Small intestine (tissue), 7 donors: Measurements from ENCODE around the gene SCCPDH. TPM values are rescaled to one million over a fixed set of nuclear protein-coding genes. Genes with fewer than 3 reads are reported as not detected.

ENCODE experiments used
- DNase-seq, 2 donors: peaks; one replicate each; pipeline versions ENCODE4 v3.0.0 to v3.0.0-alpha.2; 2013
- FAIRE-seq: peaks from 2 replicates; lab custom pipeline; 2012; peaks lifted over from hg19 to GRCh38; lab: Jason Lieb, UNC
- H3K27ac ChIP-seq, 3 donors: one replicate each; pipeline ENCODE4 v1.5.1; 2013; ENCODE audit warnings: low read length in 2 of 3, mild to moderate bottlenecking in 2 of 3, control low read depth in 1 of 3, inconsistent platforms in 1 of 3, low read depth in 1 of 3, moderate library complexity in 1 of 3
- H3K27me3 ChIP-seq, 3 donors: one replicate each; pipeline ENCODE4 v1.6.1; 2013; ENCODE audit warnings: low read length in 3 of 3, inconsistent platforms in 1 of 3; ENCODE audit not compliant: control insufficient read depth in 3 of 3, insufficient read depth in 3 of 3
- H3K36me3 ChIP-seq, 3 donors: one replicate each; pipeline ENCODE4 v1.6.1; 2013; ENCODE audit warnings: low read length in 3 of 3, inconsistent platforms in 1 of 3, low read depth in 1 of 3, mild to moderate bottlenecking in 1 of 3, moderate library complexity in 1 of 3; ENCODE audit not compliant: control insufficient read depth in 3 of 3, insufficient read depth in 2 of 3
- H3K4me1 ChIP-seq, 3 donors: one replicate each; pipeline ENCODE4 v1.6.1; 2013; ENCODE audit warnings: low read length in 2 of 3, inconsistent platforms in 1 of 3, low read depth in 1 of 3, mild to moderate bottlenecking in 1 of 3, moderate library complexity in 1 of 3; ENCODE audit not compliant: control insufficient read depth in 3 of 3, insufficient read depth in 2 of 3
- H3K4me3 ChIP-seq, 3 donors: one replicate each; pipeline ENCODE4 v1.5.1; 2013; ENCODE audit warnings: low read length in 3 of 3, control low read depth in 1 of 3, inconsistent platforms in 1 of 3, low read depth in 1 of 3, mild to moderate bottlenecking in 1 of 3, moderate library complexity in 1 of 3
- H3K9me3 ChIP-seq, 2 donors: one replicate each; pipeline ENCODE4 v1.6.1; 2013; ENCODE audit warnings: low read depth in 1 of 2, low read length in 1 of 2; ENCODE audit not compliant: control insufficient read depth in 2 of 2, insufficient read depth in 1 of 2
- WGBS, 3 donors: extraction: QIAGEN DNeasy Blood & Tissue Kit; methylation state at CpG; one replicate each; pipeline ENCODE4 v1.1.7; 2013; 5-methylcytosine and 5-hydroxymethylcytosine counted together
- polyA plus RNA-seq, 4 donors: library from polyadenylated mRNA; stranded (reverse) in 3 of 4; unstranded in 1 of 4; fragments of 200-250 nt in 3 of 4; fragments of 120-200 nt in 1 of 4; gene quantifications; one replicate each; pipeline versions ENCODE4 v1.2.1 to v1.2.3, GENCODE V29; 2013
- donor health status: healthy with polysubstance abuse.
- donor health status: control.
- donor health status: control.
- donor health status: Bipolar disorder and iron deficiency.
- donor health status: healthy.

SCCPDH gene
- polyA plus RNA-seq, 4 donors = 27.1 to 48.3 (median 32.0) TPM

DNA sequence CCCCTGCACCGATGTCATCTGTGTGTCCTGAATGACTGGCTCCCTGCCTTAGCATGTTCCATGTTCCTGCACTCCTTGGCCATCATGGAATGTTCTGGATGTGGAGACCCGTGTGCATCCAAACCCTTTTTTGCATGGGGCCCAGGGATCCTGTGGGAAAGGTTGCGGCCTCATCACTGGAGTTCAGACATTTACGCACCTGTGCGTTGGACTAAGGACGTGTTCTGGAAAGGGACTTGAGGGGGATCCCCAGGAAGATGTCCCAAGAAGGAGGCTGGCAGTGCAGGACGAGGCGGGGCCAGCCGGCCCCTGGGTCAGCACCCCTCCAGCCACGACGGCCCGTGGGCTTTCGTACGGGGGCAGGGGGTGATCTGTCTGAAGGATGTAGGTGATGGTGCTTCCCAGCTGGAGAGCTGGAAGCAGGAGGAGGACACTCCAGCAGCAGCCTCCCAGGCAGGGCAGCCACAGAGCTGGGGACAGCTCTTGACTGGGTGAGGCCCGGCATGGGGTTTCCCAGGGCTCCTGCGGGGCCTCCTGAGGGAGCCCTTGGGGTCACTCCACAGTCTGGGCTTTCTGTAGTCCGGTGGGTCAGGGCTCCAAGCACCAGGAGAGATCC is 67.2 kb downstream of the SCCPDH start:
- DNase-seq = no peak
- H3K27me3 ChIP-seq = no peaks in the 10 kb centered on the region
- H3K4me1 ChIP-seq = peaks cover 0 to 6% (median 0%) of the 10 kb centered on the region in 3 donors
- H3K36me3 ChIP-seq = peaks cover 0 to 3% (median 0%) of the 10 kb centered on the region in 3 donors
- H3K27ac ChIP-seq = no peak overlapping the region
- FAIRE-seq = no peak
- no peak overlapping the region for H3K4me3 ChIP-seq
- no peaks in the 10 kb centered on the region for H3K9me3 ChIP-seq
- WGBS, 3 donors = 84 to 87% (median 85%) methylated on average over 17 of the region's 17 CpGs

DNA sequence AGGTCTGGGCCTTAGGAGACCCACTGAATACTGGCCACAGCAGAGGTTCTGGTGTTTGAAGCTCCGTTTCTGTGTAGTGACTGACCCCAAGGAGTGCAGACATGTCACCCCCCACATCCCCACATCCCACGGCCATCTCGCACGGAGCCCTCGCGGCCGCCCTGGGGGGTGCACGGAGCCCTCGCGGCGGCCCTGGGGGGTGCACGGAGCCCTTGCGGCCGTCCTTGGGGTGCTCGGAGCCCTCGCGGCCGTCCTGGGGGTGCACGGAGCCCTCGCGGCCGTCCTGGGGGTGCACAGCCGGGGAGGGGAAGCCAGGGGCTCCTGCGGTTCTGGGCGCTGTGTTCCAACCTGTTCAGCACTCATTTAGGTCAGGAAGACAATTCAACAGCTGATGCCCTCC is 68.4 kb downstream of the SCCPDH start:
- no peak for DNase-seq
- Histone ChIP-seq H3K36me3 (peaks cover 0 to 3% (median 0%) of the 10 kb centered on the region in 3 donors), H3K9me3 (no peaks in the 10 kb centered on the region), H3K4me1 (peaks cover 0 to 6% (median 0%) of the 10 kb centered on the region in 3 donors), H3K27ac (no peak overlapping the region), H3K4me3 (no peak overlapping the region), H3K27me3 (no peaks in the 10 kb centered on the region)
- WGBS, 3 donors = 91 to 93% (median 92%) methylated on average over 17 to 25 of the region's 25 CpGs
- no peak for FAIRE-seq

DNA sequence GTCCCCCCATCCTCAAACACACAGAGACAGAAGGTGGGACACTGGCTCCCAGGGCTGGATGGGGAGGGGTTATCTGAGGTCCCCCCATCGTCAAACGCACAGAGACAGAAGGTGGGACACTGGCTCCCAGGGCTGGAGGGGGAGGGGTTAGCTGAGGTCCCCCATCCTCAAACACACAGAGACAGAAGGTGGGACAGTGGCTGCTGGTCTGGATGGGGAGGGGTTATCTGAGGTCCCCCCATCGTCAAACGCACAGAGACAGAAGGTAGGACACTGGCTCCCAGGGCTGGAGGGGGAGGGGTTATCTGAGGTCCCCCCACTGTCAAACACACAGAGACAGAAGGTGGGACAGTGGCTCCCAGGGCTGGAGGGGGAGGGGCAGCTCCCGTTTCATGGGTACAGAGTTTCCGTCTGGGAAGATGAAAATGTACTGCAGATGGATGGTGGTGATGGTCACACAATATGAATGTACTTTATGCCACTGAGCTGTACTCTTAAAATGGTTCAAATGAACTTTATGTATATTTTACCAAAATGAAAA is 69.2 kb downstream of the SCCPDH start:
- Histone ChIP-seq H3K4me1 (peaks cover 0 to 6% (median 0%) of the 10 kb centered on the region in 3 donors), H3K36me3 (peaks cover 0 to 3% (median 0%) of the 10 kb centered on the region in 3 donors), H3K4me3 (no peak overlapping the region), H3K27ac (no peak overlapping the region), H3K9me3 (no peaks in the 10 kb centered on the region), H3K27me3 (no peaks in the 10 kb centered on the region)
- no peak for FAIRE-seq
- WGBS, 3 donors = 29 to 44% (median 36%) methylated on average over 6 of the region's 6 CpGs
- no peak for DNase-seq

DNA sequence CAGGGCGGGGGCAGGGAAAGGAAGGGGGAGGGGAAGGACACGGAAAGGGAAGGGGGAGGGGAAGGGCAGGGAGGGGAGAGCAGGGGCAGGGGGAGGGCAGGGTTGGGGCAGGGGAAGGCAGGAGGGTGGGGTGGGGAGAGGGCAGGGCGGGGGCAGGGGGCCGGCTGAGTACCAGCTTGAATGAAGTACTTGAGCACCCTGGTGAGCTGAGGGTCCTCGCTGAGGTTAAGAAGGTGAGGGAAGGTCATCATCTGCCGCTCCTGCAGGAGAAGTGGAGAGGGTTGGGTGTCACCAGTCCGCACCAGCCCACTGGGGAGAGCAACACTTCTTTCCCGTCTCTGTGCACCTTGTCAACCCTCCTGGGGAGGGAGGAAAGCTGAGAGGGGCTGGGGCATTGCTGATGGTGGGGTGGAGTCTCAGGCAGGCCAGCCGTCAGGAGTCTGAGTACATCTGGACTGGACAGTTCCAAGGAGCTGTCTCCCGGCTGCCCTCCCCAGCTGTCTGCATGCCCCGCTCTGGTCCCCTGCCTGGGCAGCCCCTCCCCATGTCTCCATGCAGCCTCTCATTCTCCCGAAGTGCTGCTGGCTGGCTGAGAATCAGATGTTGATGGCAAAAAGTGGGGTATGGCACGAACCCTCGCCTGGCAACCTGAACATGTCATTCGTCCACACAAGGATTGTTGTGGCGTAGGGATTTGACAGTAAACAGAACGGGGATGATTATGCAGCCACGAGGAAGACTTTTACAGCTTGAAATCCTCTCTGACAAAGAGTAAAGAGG is 70.0 kb downstream of the SCCPDH start:
- H3K4me3 ChIP-seq = no peak overlapping the region
- no peak overlapping the region for H3K27ac ChIP-seq
- peaks cover 0 to 3% (median 0%) of the 10 kb centered on the region in 3 donors for H3K36me3 ChIP-seq
- no peaks in the 10 kb centered on the region for H3K27me3 ChIP-seq
- H3K4me1 ChIP-seq = peaks cover 0 to 7% (median 0%) of the 10 kb centered on the region in 3 donors
- no peaks in the 10 kb centered on the region for H3K9me3 ChIP-seq
- FAIRE-seq (no peak), DNase-seq (no peak)
- WGBS, 3 donors = 44 to 61% (median 48%) methylated on average over 15 to 18 of the region's 18 CpGs

DNA sequence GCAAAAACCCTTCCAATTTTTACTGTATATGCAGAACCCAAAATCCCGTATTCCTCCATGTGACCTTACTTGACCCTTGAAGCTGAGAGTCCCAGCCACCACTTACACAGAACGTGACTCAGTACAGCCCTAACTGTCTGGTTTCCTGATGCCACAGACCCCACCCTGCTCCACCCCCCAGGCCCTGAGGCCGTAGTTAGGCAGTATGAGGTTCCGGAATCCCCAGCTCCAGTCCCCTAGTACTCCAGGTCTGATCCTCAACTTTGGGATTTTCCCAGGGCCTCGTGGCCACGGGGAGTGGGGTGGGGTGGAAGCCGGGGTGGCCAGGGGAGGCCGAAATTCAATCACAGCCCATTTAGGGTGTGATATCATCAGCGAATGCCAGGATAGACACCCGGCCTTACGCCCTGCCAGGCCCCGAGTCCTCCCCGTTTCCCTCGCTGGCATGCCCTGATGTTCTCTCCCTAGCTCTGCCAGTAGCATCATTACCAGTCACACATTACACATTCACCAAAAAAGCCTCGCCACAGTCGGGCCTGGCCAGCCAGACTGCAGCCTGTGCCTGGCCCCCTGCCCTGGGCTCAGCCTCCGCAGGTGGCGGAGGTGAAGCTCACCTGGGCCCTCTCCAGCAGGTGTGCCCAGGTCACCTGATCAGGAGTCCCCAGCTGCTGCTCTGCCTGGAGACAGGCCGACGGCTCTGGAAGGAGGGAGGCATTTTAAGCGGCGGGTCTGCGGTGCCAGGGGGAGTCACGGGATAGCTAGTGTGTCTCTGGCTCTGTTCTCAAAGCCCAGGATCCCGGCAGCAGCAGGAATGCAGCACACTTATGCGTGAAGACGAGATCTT is 70.8 kb downstream of the SCCPDH start:
- no peak overlapping the region for H3K27ac ChIP-seq
- peaks cover 0 to 10% (median 0%) of the 10 kb centered on the region in 3 donors for H3K4me1 ChIP-seq
- FAIRE-seq (no peak), DNase-seq (peak in 1 of 2 donors; percentile 61)
- no peaks in the 10 kb centered on the region for H3K27me3 ChIP-seq
- H3K9me3 ChIP-seq = no peaks in the 10 kb centered on the region
- WGBS, 3 donors = 14 to 65% (median 34%) methylated on average over 25 to 27 of the region's 27 CpGs
- no peak overlapping the region for H3K4me3 ChIP-seq
- H3K36me3 ChIP-seq = peaks cover 0 to 3% (median 0%) of the 10 kb centered on the region in 3 donors

DNA sequence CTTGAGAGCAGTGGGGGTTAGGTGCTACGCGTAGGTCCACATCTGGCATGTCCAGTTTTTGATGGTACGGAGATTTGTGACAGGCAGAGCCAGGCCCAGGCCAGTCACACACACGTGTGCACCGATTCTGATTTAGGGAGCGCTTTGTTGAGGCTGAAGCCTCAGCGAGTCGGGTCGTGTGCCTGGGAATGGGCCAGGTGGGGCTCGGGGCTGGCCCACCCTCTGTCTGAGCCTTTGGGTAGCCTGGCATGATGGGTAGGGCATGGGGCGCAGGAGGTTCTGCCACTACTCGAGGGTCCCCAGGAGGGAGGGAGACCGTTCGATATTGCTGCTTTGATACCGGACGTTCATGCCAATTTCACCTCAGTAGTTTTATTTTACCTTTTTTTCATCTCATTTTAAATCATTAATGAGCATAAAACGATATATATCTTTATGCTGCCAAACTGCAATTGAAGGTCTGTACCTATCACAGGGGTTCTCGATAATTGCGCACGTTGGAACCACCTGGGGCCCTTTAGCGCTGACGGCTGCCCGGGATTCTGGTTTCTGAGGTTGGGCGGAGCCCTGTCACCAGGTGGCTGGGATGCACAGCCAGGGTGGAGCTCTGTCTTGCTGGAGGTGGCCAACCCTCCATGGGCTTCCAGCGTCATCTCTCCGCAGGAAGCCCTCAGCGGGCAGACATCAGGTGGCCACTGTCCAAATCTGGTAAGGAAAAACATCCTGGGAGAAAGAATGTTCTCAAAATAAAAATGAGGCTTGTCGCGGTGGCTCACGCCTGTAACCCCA is 71.9 kb downstream of the SCCPDH start:
- no peak overlapping the region for H3K27ac ChIP-seq
- no peaks in the 10 kb centered on the region for H3K36me3 ChIP-seq
- no peak overlapping the region for H3K4me3 ChIP-seq
- 54 to 93% (median 83%) methylated on average over 30 of the region's 30 CpGs for WGBS, 3 donors
- no peak for DNase-seq
- no peaks in the 10 kb centered on the region for H3K27me3 ChIP-seq
- no peaks in the 10 kb centered on the region for H3K9me3 ChIP-seq
- peaks cover 0 to 10% (median 0%) of the 10 kb centered on the region in 3 donors for H3K4me1 ChIP-seq
- FAIRE-seq = no peak

DNA sequence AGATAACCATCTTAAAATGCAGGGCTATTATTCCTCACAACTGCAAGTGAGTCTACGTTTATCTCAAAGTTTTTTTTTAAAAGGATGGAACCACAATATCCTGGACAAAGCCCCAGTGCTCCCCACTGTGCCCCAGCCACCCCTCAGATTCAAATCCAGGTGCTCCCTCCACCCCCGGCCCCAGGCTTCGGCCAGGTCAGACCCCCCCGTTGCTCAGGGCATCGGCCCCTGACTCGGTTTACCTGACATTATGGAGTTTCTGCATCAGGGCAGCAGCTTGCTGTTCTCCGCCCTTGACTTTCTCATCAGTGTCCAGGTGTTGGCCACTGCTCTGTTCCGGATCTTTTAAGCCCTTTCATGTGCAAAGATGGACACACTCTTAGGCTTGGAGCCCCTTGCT is 72.9 kb downstream of the SCCPDH start:
- no peaks in the 10 kb centered on the region for H3K27me3 ChIP-seq
- FAIRE-seq (no peak), DNase-seq (no peak)
- peaks cover 0 to 12% (median 0%) of the 10 kb centered on the region in 3 donors for H3K4me1 ChIP-seq
- H3K9me3 ChIP-seq = no peaks in the 10 kb centered on the region
- H3K4me3 ChIP-seq = no peak overlapping the region
- no peak overlapping the region for H3K27ac ChIP-seq
- no peaks in the 10 kb centered on the region for H3K36me3 ChIP-seq
- 84 to 85% (median 84%) methylated on average over 8 of the region's 8 CpGs for WGBS, 3 donors
